ENCODE measurements around the gene SLC22A3. TPM values are rescaled to one million over a fixed set of nuclear protein-coding genes. Genes with fewer than 3 reads are reported as not detected.

SLC22A3 gene
- polyA plus RNA-seq, 1 of the 3 experiments (the other 2 are of a cell fraction): not detected

GRCh38 chr6:160439751-160440150 lies 91.6 kb downstream of the SLC22A3 start:
- H2AFZ ChIP-seq (ENCODE audit: low read depth): no peak overlapping the region
- no peaks in the 10 kb centered on the region for H3K4me1 ChIP-seq (ENCODE audit: control insufficient read depth in 1 of 2, insufficient read depth in 2 of 2, low read depth in 1 of 2, low read length in 1 of 2)
- peaks cover 16% of the 10 kb centered on the region for H3K27me3 ChIP-seq (ENCODE audit: insufficient read depth)
- H4K20me1 ChIP-seq (ENCODE audit: insufficient read depth): no peaks in the 10 kb centered on the region
- no peaks in the 10 kb centered on the region for H3K9me3 ChIP-seq
- no peak overlapping the region for H3K27ac ChIP-seq (ENCODE audit: low read depth in 2 of 2, low read length in 1 of 2)
- 3% methylated on average over 5 of the region's 5 CpGs for WGBS (ENCODE audit: low lambda C conversion rate)
- ChIA-PET POLR2A (no interaction called here), CTCF (interaction anchor here (1.8 kb wide), 1 partner anchor 16 kb away, joined by 8 read pairs; no protein-coding TSS in a partner anchor)
- no peak overlapping the region for H3K4me3 ChIP-seq (ENCODE audit: low read depth in 2 of 2, low read length in 1 of 2)
- no peaks in the 10 kb centered on the region for H3K9me2 ChIP-seq
- no peak overlapping the region for H3K9ac ChIP-seq
- no peaks in the 10 kb centered on the region for H3K79me2 ChIP-seq (ENCODE audit: insufficient read depth)
- no peak overlapping the region for H3K4me2 ChIP-seq
- no peak for DNase-seq
- TF ChIP-seq RXRA (IDR thresholded peaks at IDR 0.05; ENCODE audit: borderline replicate concordance, low read depth) (no peak), USF1 (IDR thresholded peaks at IDR 0.05; ENCODE audit: borderline replicate concordance, low read depth) (no peak), CHD2 (IDR thresholded peaks at IDR 0.05; ENCODE audit: low read length, partially characterized antibody) (no peak), POLR2AphosphoS5 (IDR thresholded peaks at IDR 0.05; ENCODE audit: low read depth, low read length) (no peak), SIN3A (IDR thresholded peaks at IDR 0.05; ENCODE audit: borderline replicate concordance, low read depth, low read length) (no peak), FOXJ3 (CRISPR knock-in tag; IDR thresholded peaks at IDR 0.05) (no peak), TCF12 (IDR thresholded peaks at IDR 0.05) (no peak), JUND (IDR thresholded peaks at IDR 0.05) (no peak), RCOR1 (IDR thresholded peaks at IDR 0.05; ENCODE audit: low read length) (no peak), FOXM1 (IDR thresholded peaks at IDR 0.05; ENCODE audit: low read depth) (no peak), MAX (IDR thresholded peaks at IDR 0.05; ENCODE audit: low read depth) (no peak), RAD21 (IDR thresholded peaks at IDR 0.05; ENCODE audit: low read length) (no peak), ELF1 (IDR thresholded peaks at IDR 0.05) (no peak), GABPA (IDR thresholded peaks at IDR 0.05; ENCODE audit: low read depth) (no peak), MEF2A (IDR thresholded peaks at IDR 0.05; ENCODE audit: borderline replicate concordance, low read depth) (no peak), EZH2phosphoT487 (IDR thresholded peaks at IDR 0.05; ENCODE audit: borderline replicate concordance, low read depth) (no peak)
- TF ChIP-seq, protein P1, sequence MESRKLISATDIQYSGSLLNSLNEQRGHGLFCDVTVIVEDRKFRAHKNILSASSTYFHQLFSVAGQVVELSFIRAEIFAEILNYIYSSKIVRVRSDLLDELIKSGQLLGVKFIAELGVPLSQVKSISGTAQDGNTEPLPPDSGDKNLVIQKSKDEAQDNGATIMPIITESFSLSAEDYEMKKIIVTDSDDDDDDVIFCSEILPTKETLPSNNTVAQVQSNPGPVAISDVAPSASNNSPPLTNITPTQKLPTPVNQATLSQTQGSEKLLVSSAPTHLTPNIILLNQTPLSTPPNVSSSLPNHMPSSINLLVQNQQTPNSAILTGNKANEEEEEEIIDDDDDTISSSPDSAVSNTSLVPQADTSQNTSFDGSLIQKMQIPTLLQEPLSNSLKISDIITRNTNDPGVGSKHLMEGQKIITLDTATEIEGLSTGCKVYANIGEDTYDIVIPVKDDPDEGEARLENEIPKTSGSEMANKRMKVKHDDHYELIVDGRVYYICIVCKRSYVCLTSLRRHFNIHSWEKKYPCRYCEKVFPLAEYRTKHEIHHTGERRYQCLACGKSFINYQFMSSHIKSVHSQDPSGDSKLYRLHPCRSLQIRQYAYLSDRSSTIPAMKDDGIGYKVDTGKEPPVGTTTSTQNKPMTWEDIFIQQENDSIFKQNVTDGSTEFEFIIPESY (IDR thresholded peaks at IDR 0.05; ENCODE audit: borderline replicate concordance, low read depth): no peak
- TF ChIP-seq, protein P2, sequence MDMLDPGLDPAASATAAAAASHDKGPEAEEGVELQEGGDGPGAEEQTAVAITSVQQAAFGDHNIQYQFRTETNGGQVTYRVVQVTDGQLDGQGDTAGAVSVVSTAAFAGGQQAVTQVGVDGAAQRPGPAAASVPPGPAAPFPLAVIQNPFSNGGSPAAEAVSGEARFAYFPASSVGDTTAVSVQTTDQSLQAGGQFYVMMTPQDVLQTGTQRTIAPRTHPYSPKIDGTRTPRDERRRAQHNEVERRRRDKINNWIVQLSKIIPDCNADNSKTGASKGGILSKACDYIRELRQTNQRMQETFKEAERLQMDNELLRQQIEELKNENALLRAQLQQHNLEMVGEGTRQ (IDR thresholded peaks at IDR 0.05; ENCODE audit: borderline replicate concordance, low read depth, low read length): no peak
- H3K36me3 ChIP-seq (replicated peaks in 1 of 2; ENCODE audit: control insufficient read depth in 1 of 2, insufficient read depth in 2 of 2, low read length in 1 of 2): no peaks in the 10 kb centered on the region
- H3F3A ChIP-seq (replicated peaks; ENCODE audit: insufficient read depth): no peaks in the 10 kb centered on the region
